ENCODE results near the gene CISH. TPM values are rescaled to one million over a fixed set of nuclear protein-coding genes. Genes with fewer than 3 reads are reported as not detected.

Gene CISH
- total RNA-seq, 2 experiments from 2014 or later = 192 to 193 TPM

GRCh38 chr3:50610992-50611463 lies 546 bp downstream of the CISH start:
- DNase-seq = no peak
- Mint-ChIP-seq H3K27ac (peak overlapping the region; percentile 100), H3K9me3 (no peaks in the 10 kb centered on the region)

GRCh38 chr3:50610181-50610971 lies 1.2 kb downstream of the CISH start:
- Mint-ChIP-seq H3K9me3 (no peaks in the 10 kb centered on the region), H3K36me3 (peaks cover 91% of the 10 kb centered on the region)

More at GRCh38 chr3:50610992-50611463, 546 bp downstream of the CISH start:
- H3K4me3 Mint-ChIP-seq = peak overlapping the region; percentile 92
- H3K4me1 Mint-ChIP-seq = peaks cover 53% of the 10 kb centered on the region
- H3K27me3 Mint-ChIP-seq = peaks cover 9% of the 10 kb centered on the region
- H3K36me3 Mint-ChIP-seq = peaks cover 88% of the 10 kb centered on the region

GRCh38 chr3:50609763-50610085 lies 1.9 kb downstream of the CISH start:
- peaks cover 55% of the 10 kb centered on the region for H3K4me1 Mint-ChIP-seq
- DNase-seq = no peak
- no peaks in the 10 kb centered on the region for H3K9me3 Mint-ChIP-seq
- H3K27me3 Mint-ChIP-seq = peaks cover 9% of the 10 kb centered on the region
- H3K27ac Mint-ChIP-seq = peak overlapping the region; percentile 100
- H3K4me3 Mint-ChIP-seq = peak overlapping the region; percentile 92
- H3K36me3 Mint-ChIP-seq = peaks cover 97% of the 10 kb centered on the region

More at GRCh38 chr3:50610181-50610971, 1.2 kb downstream of the CISH start:
- H3K4me3 Mint-ChIP-seq = peak overlapping the region; percentile 92
- H3K4me1 Mint-ChIP-seq = peaks cover 53% of the 10 kb centered on the region
- peaks cover 9% of the 10 kb centered on the region for H3K27me3 Mint-ChIP-seq
- DNase-seq = peak; percentile 39
- peak overlapping the region; percentile 100 for H3K27ac Mint-ChIP-seq

- peak overlapping the region; percentile 92 for H3K4me3 Mint-ChIP-seq
- no peak for DNase-seq
- no peaks in the 10 kb centered on the region for H3K9me3 Mint-ChIP-seq
- H3K27me3 Mint-ChIP-seq = peaks cover 9% of the 10 kb centered on the region
- H3K36me3 Mint-ChIP-seq = peaks cover 98% of the 10 kb centered on the region
- peaks cover 55% of the 10 kb centered on the region for H3K4me1 Mint-ChIP-seq
- peak overlapping the region; percentile 100 for H3K27ac Mint-ChIP-seq
Observed at GRCh38 chr3:50609071-50609762, 2.4 kb downstream of the CISH start.

GRCh38 chr3:50608278-50608677 lies 3.3 kb downstream of the CISH start:
- no peak for DNase-seq
- Mint-ChIP-seq H3K36me3 (peaks cover 96% of the 10 kb centered on the region), H3K27me3 (peaks cover 9% of the 10 kb centered on the region), H3K27ac (peak overlapping the region; percentile 100), H3K4me3 (peak overlapping the region; percentile 92), H3K9me3 (no peaks in the 10 kb centered on the region), H3K4me1 (peaks cover 59% of the 10 kb centered on the region)

GRCh38 chr3:50607271-50608091 lies 4.1 kb downstream of the CISH start:
- peak; percentile 37 for DNase-seq
- Mint-ChIP-seq H3K9me3 (no peaks in the 10 kb centered on the region), H3K4me3 (peak overlapping the region; percentile 92), H3K36me3 (peaks cover 90% of the 10 kb centered on the region), H3K27ac (peak overlapping the region; percentile 100), H3K27me3 (peaks cover 8% of the 10 kb centered on the region), H3K4me1 (peaks cover 61% of the 10 kb centered on the region)

GRCh38 chr3:50606596-50606995 lies 5.0 kb downstream of the CISH start:
- Mint-ChIP-seq H3K27ac (peak overlapping the region; percentile 100), H3K36me3 (peaks cover 86% of the 10 kb centered on the region), H3K4me1 (peaks cover 63% of the 10 kb centered on the region), H3K27me3 (no peaks in the 10 kb centered on the region), H3K4me3 (peak overlapping the region; percentile 92), H3K9me3 (no peaks in the 10 kb centered on the region)
- DNase-seq = peak; percentile 38

GRCh38 chr3:50605901-50606326 lies 5.7 kb downstream of the CISH start:
- Mint-ChIP-seq H3K27me3 (no peaks in the 10 kb centered on the region), H3K4me1 (peaks cover 68% of the 10 kb centered on the region), H3K27ac (peak overlapping the region; percentile 100), H3K4me3 (peak overlapping the region; percentile 92), H3K9me3 (no peaks in the 10 kb centered on the region), H3K36me3 (peaks cover 79% of the 10 kb centered on the region)
- no peak for DNase-seq

- no peaks in the 10 kb centered on the region for H3K9me3 Mint-ChIP-seq
- H3K27me3 Mint-ChIP-seq = no peaks in the 10 kb centered on the region
- H3K36me3 Mint-ChIP-seq = peaks cover 74% of the 10 kb centered on the region
- no peak for DNase-seq
- H3K4me3 Mint-ChIP-seq = peak overlapping the region; percentile 92
- peaks cover 78% of the 10 kb centered on the region for H3K4me1 Mint-ChIP-seq
- H3K27ac Mint-ChIP-seq = peak overlapping the region; percentile 100
Observed at GRCh38 chr3:50604628-50605588, 6.7 kb downstream of the CISH start.

- Mint-ChIP-seq H3K4me3 (peak overlapping the region; percentile 92), H3K4me1 (peaks cover 82% of the 10 kb centered on the region), H3K27ac (peak overlapping the region; percentile 100), H3K36me3 (peaks cover 71% of the 10 kb centered on the region), H3K27me3 (no peaks in the 10 kb centered on the region), H3K9me3 (no peaks in the 10 kb centered on the region)
- DNase-seq = no peak
Observed at GRCh38 chr3:50604110-50604621, 7.4 kb downstream of the CISH start.

GRCh38 chr3:50603261-50604109 lies 8.1 kb downstream of the CISH start:
- Mint-ChIP-seq H3K27ac (peak overlapping the region; percentile 100), H3K4me3 (peak overlapping the region; percentile 92), H3K9me3 (no peaks in the 10 kb centered on the region), H3K4me1 (peaks cover 84% of the 10 kb centered on the region), H3K36me3 (peaks cover 69% of the 10 kb centered on the region), H3K27me3 (no peaks in the 10 kb centered on the region)
- no peak for DNase-seq

GRCh38 chr3:50602595-50603191 lies 8.9 kb downstream of the CISH start:
- no peak for DNase-seq
- H3K9me3 Mint-ChIP-seq = no peaks in the 10 kb centered on the region
- peak overlapping the region; percentile 100 for H3K27ac Mint-ChIP-seq
- peaks cover 64% of the 10 kb centered on the region for H3K36me3 Mint-ChIP-seq
- no peaks in the 10 kb centered on the region for H3K27me3 Mint-ChIP-seq
- H3K4me1 Mint-ChIP-seq = peaks cover 83% of the 10 kb centered on the region
- H3K4me3 Mint-ChIP-seq = peak overlapping the region; percentile 92

All from activated naive CD8-positive, alpha-beta T cell treated with anti-CD3 and anti-CD28 coated beads for 36 hours (primary cell).